Measurements from ENCODE around the gene HTR3A.

The HTR3A gene

GRCh38 chr11:114019574-114019973 is 44.7 kb downstream of the HTR3A start:
- no peak for DNase-seq

GRCh38 chr11:114025329-114025907 is 50.5 kb downstream of the HTR3A start:
- no peak for DNase-seq

- DNase-seq, result no peak
These were observed 51.4 kb downstream of the HTR3A start for GRCh38 chr11:114026355-114026754.

- DNase-seq, result no peak
These were observed 52.5 kb downstream of the HTR3A start for GRCh38 chr11:114027391-114027790.

- DNase-seq, result no peak
These were observed 53.0 kb downstream of the HTR3A start for GRCh38 chr11:114027926-114028325.

- DNase-seq, result no peak
These were observed 56.5 kb downstream of the HTR3A start for GRCh38 chr11:114031246-114031966.

- DNase-seq, result no peak
These were observed 57.0 kb downstream of the HTR3A start for GRCh38 chr11:114031967-114032320.

GRCh38 chr11:114033066-114033465 is 58.2 kb downstream of the HTR3A start:
- DNase-seq, result no peak

GRCh38 chr11:114033572-114033971 is 58.7 kb downstream of the HTR3A start:
- no peak for DNase-seq

- DNase-seq, result no peak
These were observed 60.0 kb downstream of the HTR3A start for GRCh38 chr11:114034956-114035355.

GRCh38 chr11:114036147-114036811 is 61.4 kb downstream of the HTR3A start:
- DNase-seq, result peak; percentile 68

GRCh38 chr11:114036958-114037357 is 62.0 kb downstream of the HTR3A start:
- DNase-seq, result no peak

GRCh38 chr11:114039551-114039950 is 64.6 kb downstream of the HTR3A start:
- DNase-seq, result no peak

Measured in right kidney (tissue), 1 donor.